Heart left ventricle (tissue), 13 donors: ENCODE results near the gene MPPE1.
"Not testable (repeated sequence)": the region's sequence is repeated elsewhere in the genome, so short reads cannot be mapped to it uniquely, and the experiment has no call there.

Experiments
- CTCF ChIP-seq, 12 donors: fragments of 200-600 bp; sonication (generic) in 4 of 12; IDR thresholded peaks; one replicate each; pipeline versions ENCODE4 v1.5.0 to v1.8.0; 2018 to 2022; ENCODE audit warnings: antibody characterized with exemption in 12 of 12, mild to moderate bottlenecking in 5 of 12
- POLR2A ChIP-seq, 2 donors: fragments of 450-650 bp; IDR thresholded peaks; one replicate each; pipeline ENCODE4 v1.6.1; 2017; ENCODE audit warnings: antibody characterized with exemption in 2 of 2, mild to moderate bottlenecking in 2 of 2, moderate library complexity in 2 of 2
- donor health status: ischemic (EF 13 %, LVEDD 7.1; RV severe dilation, severe dysfunction).
- donor health status: DM: no; HTN: yes; CAD: no.
- donor health status: DM: no; HTN: no; CAD: no.
- donor health status: ischemic (EF 25% LVEDD 6.9; RV normal size, moderate dysfunction).
- donor health status: ischemic (EF 25% LVEDD 5.7; RV mildly dilated, moderate dysfunction).
- donor health status: ischemic (EF 35%, LVEDD 5.7; RV mildly dilated, moderate dysfunction).
- donor health status: nonischemic (EF 11% LVEDD 7.7; RV severe dilation, severe dysfunction).
- donor health status: DM: yes; HTN: yes; CAD: no.
- donor health status: PGD.
- donor health status: ischemic (EF 29% LVEDD 5.4; RV normal size, mild dysfunction).
- donor health status: nonischemic (EF 23%, LVEDD 6.1; RV moderate dilation, normal function).

- TF ChIP-seq CTCF, POLR2A (IDR thresholded peaks at IDR 0.05): not testable (repeated sequence)
These were observed 53.6 kb downstream of the MPPE1 start for GRCh38 chr18:11854554-11854953.
